ENCODE measurements around the gene ELFN2.

DNA sequence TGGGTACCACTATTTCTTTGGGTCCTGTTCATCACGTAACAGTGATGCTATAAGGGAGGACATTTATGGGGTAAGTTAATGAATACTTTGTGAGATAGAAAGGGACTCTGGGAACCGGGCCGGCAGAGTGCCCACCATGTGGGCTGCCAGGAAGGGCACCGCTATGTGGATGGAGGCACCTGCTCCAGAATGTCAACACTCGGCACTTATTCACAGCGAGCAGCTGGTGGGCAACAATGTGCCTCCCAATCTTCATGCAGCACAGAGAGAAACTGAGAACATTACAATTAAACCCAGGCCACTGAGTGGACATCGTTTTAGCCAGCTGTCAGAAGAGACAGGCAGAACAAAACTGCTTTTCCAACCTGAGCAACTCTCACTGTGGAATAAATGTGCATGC is 15.8 kb upstream of the ELFN2 start:
- TF ChIP-seq, protein P1, sequence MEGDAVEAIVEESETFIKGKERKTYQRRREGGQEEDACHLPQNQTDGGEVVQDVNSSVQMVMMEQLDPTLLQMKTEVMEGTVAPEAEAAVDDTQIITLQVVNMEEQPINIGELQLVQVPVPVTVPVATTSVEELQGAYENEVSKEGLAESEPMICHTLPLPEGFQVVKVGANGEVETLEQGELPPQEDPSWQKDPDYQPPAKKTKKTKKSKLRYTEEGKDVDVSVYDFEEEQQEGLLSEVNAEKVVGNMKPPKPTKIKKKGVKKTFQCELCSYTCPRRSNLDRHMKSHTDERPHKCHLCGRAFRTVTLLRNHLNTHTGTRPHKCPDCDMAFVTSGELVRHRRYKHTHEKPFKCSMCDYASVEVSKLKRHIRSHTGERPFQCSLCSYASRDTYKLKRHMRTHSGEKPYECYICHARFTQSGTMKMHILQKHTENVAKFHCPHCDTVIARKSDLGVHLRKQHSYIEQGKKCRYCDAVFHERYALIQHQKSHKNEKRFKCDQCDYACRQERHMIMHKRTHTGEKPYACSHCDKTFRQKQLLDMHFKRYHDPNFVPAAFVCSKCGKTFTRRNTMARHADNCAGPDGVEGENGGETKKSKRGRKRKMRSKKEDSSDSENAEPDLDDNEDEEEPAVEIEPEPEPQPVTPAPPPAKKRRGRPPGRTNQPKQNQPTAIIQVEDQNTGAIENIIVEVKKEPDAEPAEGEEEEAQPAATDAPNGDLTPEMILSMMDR (conservative IDR thresholded peaks at IDR 0.05): no peak
- no peak for TF ChIP-seq EZH2 (IDR thresholded peaks at IDR 0.05; ENCODE audit: low read depth)
